SU-DHL-6 (cell line): ENCODE data around the gene SIAH2.

Experiments used
- EZH2phosphoT487 ChIP-seq: fragments of 200-600 bp; sonication (generic), shearing (Covaris generic); conservative IDR thresholded peaks from 2 replicates; pipeline ENCODE4 v1.6.1; 2018; ENCODE audit warnings: mild to moderate bottlenecking, antibody characterized with exemption, low read length, moderate library complexity, mixed read lengths
- TF ChIP-seq, protein P1 (sequence below): fragments of 200-600 bp; sonication (generic); IDR thresholded peaks from one replicate; pipeline ENCODE4 v1.5.1; 2017; ENCODE audit warnings: antibody characterized with exemption, mild to moderate bottlenecking, low read length, moderate library complexity; ENCODE audit not compliant: insufficient read depth, poor library complexity, severe bottlenecking

GRCh38 chr3:150725548-150725947 is 37.4 kb downstream of the SIAH2 start:
- TF ChIP-seq, protein P1, sequence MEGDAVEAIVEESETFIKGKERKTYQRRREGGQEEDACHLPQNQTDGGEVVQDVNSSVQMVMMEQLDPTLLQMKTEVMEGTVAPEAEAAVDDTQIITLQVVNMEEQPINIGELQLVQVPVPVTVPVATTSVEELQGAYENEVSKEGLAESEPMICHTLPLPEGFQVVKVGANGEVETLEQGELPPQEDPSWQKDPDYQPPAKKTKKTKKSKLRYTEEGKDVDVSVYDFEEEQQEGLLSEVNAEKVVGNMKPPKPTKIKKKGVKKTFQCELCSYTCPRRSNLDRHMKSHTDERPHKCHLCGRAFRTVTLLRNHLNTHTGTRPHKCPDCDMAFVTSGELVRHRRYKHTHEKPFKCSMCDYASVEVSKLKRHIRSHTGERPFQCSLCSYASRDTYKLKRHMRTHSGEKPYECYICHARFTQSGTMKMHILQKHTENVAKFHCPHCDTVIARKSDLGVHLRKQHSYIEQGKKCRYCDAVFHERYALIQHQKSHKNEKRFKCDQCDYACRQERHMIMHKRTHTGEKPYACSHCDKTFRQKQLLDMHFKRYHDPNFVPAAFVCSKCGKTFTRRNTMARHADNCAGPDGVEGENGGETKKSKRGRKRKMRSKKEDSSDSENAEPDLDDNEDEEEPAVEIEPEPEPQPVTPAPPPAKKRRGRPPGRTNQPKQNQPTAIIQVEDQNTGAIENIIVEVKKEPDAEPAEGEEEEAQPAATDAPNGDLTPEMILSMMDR: no peak
- TF ChIP-seq EZH2phosphoT487: no peak
